Spleen (tissue), 7 donors: ENCODE data around the gene DUS2.

ENCODE experiments used
- CTCF ChIP-seq, 11 experiments: fragments of 200-600 bp in 7 of 11; fragments of 450-650 bp in 4 of 11; sonication (generic) in 4 of 11; IDR thresholded peaks in 8 of 11; conservative IDR thresholded peaks in 3 of 11; 1 replicate in 7 of 11; 2 replicates in 4 of 11; pipeline versions ENCODE4 v1.4.0 to v1.8.0; 2016 to 2021; ENCODE audit warnings: antibody characterized with exemption in 11 of 11, inconsistent platforms in 4 of 11, mild to moderate bottlenecking in 1 of 11
- POLR2A ChIP-seq, 3 donors: fragments of 450-650 bp; IDR thresholded peaks; one replicate each; pipeline ENCODE4 v1.5.1; 2017; ENCODE audit warnings: antibody characterized with exemption in 3 of 3, mild to moderate bottlenecking in 1 of 3
- donor health status: DM: no; HTN: no; CAD: no; lungs with moderate emphysema.
- donor health status: DM: no; HTN: no; CAD: no.
- donor health status: DM: no; HTN: no; CAD: no.

DNA sequence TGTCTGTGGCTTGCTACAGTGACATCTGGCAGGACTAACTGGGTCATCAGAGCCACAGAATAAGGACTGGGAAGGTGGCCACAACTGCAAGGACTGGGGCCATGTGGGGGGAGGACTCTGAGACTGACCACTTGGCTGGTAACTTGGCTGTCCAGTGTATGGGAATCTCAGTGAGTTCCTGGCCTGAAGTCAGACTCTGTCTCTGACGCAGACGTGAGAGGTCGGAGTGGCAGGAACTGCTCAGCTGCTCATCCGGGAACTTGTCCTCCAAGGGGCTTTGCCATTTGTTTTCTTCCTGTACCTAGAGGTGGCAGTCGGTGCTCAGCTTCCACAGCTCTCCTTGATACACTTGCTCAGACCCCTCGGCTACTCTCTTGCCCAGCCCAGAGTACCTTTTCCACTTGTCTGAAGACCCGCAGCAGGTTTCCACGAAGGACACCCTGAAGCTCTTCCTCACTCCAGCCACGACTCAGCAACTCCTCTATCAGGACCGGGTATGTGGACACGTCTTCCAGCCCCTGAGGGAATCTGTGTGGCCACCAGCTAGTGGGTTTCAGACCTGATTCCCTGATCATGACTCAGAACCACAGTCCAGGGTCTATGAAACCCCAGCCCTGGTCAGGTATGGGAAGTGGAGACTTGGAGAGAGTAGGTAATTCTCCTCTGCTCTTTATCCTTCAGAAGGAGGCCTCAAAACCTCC lies 35.5 kb upstream of the DUS2 start:
- TF ChIP-seq POLR2A (IDR thresholded peaks at IDR 0.05): no peak
- TF ChIP-seq CTCF (IDR thresholded peaks at IDR 0.05 in 8 of 11, conservative IDR thresholded peaks at IDR 0.05 in 3 of 11): no peak
